H1 (cell line): Measurements from ENCODE around the gene ZBTB25. TPM values are rescaled to one million over a fixed set of nuclear protein-coding genes. Genes with fewer than 3 reads are reported as not detected.

Experiments
- CTCF ChIA-PET: fragments of 300-600 bp; sonication (Branson Sonifier 250); formaldehyde crosslinking; loops from one replicate; lab custom pipeline; 2021; ENCODE audit not compliant: partially characterized antibody; lab: Charles Lee
- POLR2A ChIA-PET: fragments of 300-600 bp; sonication (Branson Sonifier 250); formaldehyde crosslinking; loops from one replicate; lab custom pipeline; 2021; ENCODE audit warnings: inconsistent platforms; ENCODE audit not compliant: partially characterized antibody; lab: Charles Lee
- DNase-seq, 2 experiments: peaks; one replicate each; pipeline versions ENCODE4 v3.0.0 to v3.0.0-alpha.2; 2010 to 2022; ENCODE audit warnings: low spot score in 2 of 2, low read depth in 1 of 2, mixed read lengths in 1 of 2
- FAIRE-seq: peaks from 2 replicates; lab custom pipeline; 2011; peaks lifted over from hg19 to GRCh38; lab: Jason Lieb, UNC
- H2AFZ ChIP-seq: 2 replicates; pipeline ENCODE4 v1.8.1; 2012; ENCODE audit warnings: low read length, inconsistent platforms
- H2AK5ac ChIP-seq: 2 replicates; pipeline ENCODE4 v1.6.1; 2013; ENCODE audit warnings: low read depth, low read length
- H2BK120ac ChIP-seq: replicated peaks from 2 replicates; pipeline ENCODE3; 2013; ENCODE audit warnings: low read depth, low read length, inconsistent platforms
- H2BK12ac ChIP-seq: 2 replicates; pipeline ENCODE4 v1.6.1; 2013; ENCODE audit warnings: low read depth, low read length
- H2BK15ac ChIP-seq: 2 replicates; pipeline ENCODE4 v1.6.1; 2013; ENCODE audit warnings: low read length
- H2BK20ac ChIP-seq: 2 replicates; pipeline ENCODE4 v1.6.1; 2013; ENCODE audit warnings: low read length
- H2BK5ac ChIP-seq: 2 replicates; pipeline ENCODE4 v1.6.1; 2013; ENCODE audit warnings: low read depth, low read length
- H3K14ac ChIP-seq: 2 replicates; pipeline ENCODE4 v1.6.1; 2013; ENCODE audit warnings: inconsistent platforms; ENCODE audit not compliant: insufficient read length
- H3K18ac ChIP-seq: 2 replicates; pipeline ENCODE4 v1.6.1; 2013; ENCODE audit warnings: low read length; ENCODE audit errors: extremely low read depth
- H3K23ac ChIP-seq: 2 replicates; pipeline ENCODE4 v1.6.1; 2013; ENCODE audit warnings: inconsistent platforms; ENCODE audit not compliant: insufficient read length
- H3K23me2 ChIP-seq: 2 replicates; pipeline ENCODE4 v1.6.1; 2013; ENCODE audit warnings: low read depth, low read length
- H3K27ac ChIP-seq: 2 replicates; pipeline ENCODE4 v1.6.1; 2011; ENCODE audit warnings: low read depth, low read length, inconsistent platforms
- H3K27me3 ChIP-seq, 4 experiments: replicated peaks in 1 of 4; 1 replicate in 1 of 4; 2 replicates in 3 of 4; pipeline versions ENCODE4 v1.6.1 to v1.8.1; 2011 to 2013; ENCODE audit warnings: low read length in 3 of 4, mild to moderate bottlenecking in 3 of 4, inconsistent platforms in 2 of 4, mixed read lengths in 2 of 4, moderate library complexity in 1 of 4; ENCODE audit not compliant: control insufficient read depth in 3 of 4, insufficient read depth in 3 of 4; ENCODE audit errors: extremely low read depth in 1 of 4
- H3K36me3 ChIP-seq, 4 experiments: 2 replicates each; pipeline versions ENCODE4 v1.6.1 to v1.8.1; 2011 to 2013; ENCODE audit warnings: mild to moderate bottlenecking in 4 of 4, low read length in 3 of 4, moderate library complexity in 2 of 4, control low read depth in 1 of 4, inconsistent platforms in 1 of 4; ENCODE audit not compliant: insufficient read depth in 4 of 4, control insufficient read depth in 2 of 4
- H3K4ac ChIP-seq: replicated peaks from 2 replicates; pipeline ENCODE3; 2013; ENCODE audit warnings: low read length, low read depth, mixed read lengths, inconsistent platforms; ENCODE audit not compliant: insufficient read length
- H3K4me1 ChIP-seq, 4 experiments: replicated peaks in 1 of 4; 1 replicate in 1 of 4; 2 replicates in 3 of 4; pipeline versions ENCODE4 v1.6.1 to v1.8.1; 2011 to 2013; ENCODE audit warnings: low read length in 3 of 4, inconsistent platforms in 2 of 4, mixed read lengths in 1 of 4; ENCODE audit not compliant: insufficient read depth in 4 of 4, control insufficient read depth in 3 of 4
- H3K4me2 ChIP-seq, 2 experiments: 2 replicates each; pipeline versions ENCODE4 v1.6.1 to v1.8.1; 2011 to 2013; ENCODE audit warnings: low read depth in 2 of 2, low read length in 2 of 2, control low read depth in 1 of 2, inconsistent platforms in 1 of 2, mild to moderate bottlenecking in 1 of 2; ENCODE audit not compliant: insufficient read depth in 1 of 2
- H3K4me3 ChIP-seq, 4 experiments: fragments of 200-600, 300-600 bp in 1 of 4; sonication (generic), shearing (Covaris generic), sonication (Bioruptor Twin) in 1 of 4; 2 replicates each; pipeline versions ENCODE4 v1.5.1 to v1.8.1; 2011 to 2016; ENCODE audit warnings: low read length in 4 of 4, low read depth in 3 of 4, control low read depth in 2 of 4, inconsistent platforms in 2 of 4, mild to moderate bottlenecking in 2 of 4, mixed read lengths in 1 of 4, moderate library complexity in 1 of 4; ENCODE audit not compliant: insufficient read depth in 2 of 4; ENCODE audit errors: extremely low read depth in 1 of 4
- H3K56ac ChIP-seq: replicated peaks from 2 replicates; pipeline ENCODE3; 2013; ENCODE audit warnings: low read depth, mild to moderate bottlenecking, mixed read lengths, low read length, inconsistent platforms; ENCODE audit not compliant: insufficient read length
- H3K79me1 ChIP-seq: 2 replicates; pipeline ENCODE4 v1.6.1; 2013; ENCODE audit warnings: low read depth, low read length, control low read depth
- H3K79me2 ChIP-seq, 2 experiments: 2 replicates each; pipeline versions ENCODE4 v1.6.1 to v1.8.1; 2012 to 2013; ENCODE audit warnings: low read length in 2 of 2, mild to moderate bottlenecking in 2 of 2, inconsistent platforms in 1 of 2; ENCODE audit not compliant: insufficient read depth in 2 of 2, control insufficient read depth in 1 of 2
- H3K9ac ChIP-seq, 4 experiments: replicated peaks in 1 of 4; 1 replicate in 1 of 4; 2 replicates in 3 of 4; pipeline versions ENCODE4 v1.6.1 to v1.8.1; 2011 to 2013; ENCODE audit warnings: low read depth in 3 of 4, low read length in 3 of 4, control low read depth in 2 of 4, mild to moderate bottlenecking in 2 of 4, moderate library complexity in 2 of 4, inconsistent platforms in 1 of 4; ENCODE audit errors: extremely low read depth in 1 of 4
- H3K9me3 ChIP-seq, 2 experiments: 2 replicates each; pipeline versions ENCODE4 v1.6.1 to v1.8.1; 2012 to 2013; ENCODE audit warnings: mild to moderate bottlenecking in 2 of 2, moderate library complexity in 2 of 2, control low read depth in 1 of 2, inconsistent platforms in 1 of 2, low read depth in 1 of 2, low read length in 1 of 2, mixed read lengths in 1 of 2; ENCODE audit not compliant: insufficient read depth in 2 of 2
- H4K20me1 ChIP-seq, 2 experiments: replicated peaks in 1 of 2; 2 replicates each; pipeline versions ENCODE3 to v1.8.1; 2011 to 2013; ENCODE audit warnings: inconsistent platforms in 2 of 2, low read length in 2 of 2, mild to moderate bottlenecking in 1 of 2; ENCODE audit not compliant: insufficient read depth in 2 of 2, control insufficient read depth in 1 of 2
- H4K5ac ChIP-seq: 2 replicates; pipeline ENCODE4 v1.6.1; 2013; ENCODE audit warnings: low read length, low read depth, mixed read lengths, inconsistent platforms; ENCODE audit not compliant: insufficient read length
- H4K8ac ChIP-seq: 2 replicates; pipeline ENCODE4 v1.8.0; 2013; ENCODE audit warnings: mild to moderate bottlenecking, moderate library complexity, low read length, inconsistent platforms; ENCODE audit not compliant: insufficient read depth; ENCODE audit errors: extremely low read depth
- H4K91ac ChIP-seq: replicated peaks from 2 replicates; pipeline ENCODE3; 2013; ENCODE audit warnings: low read length, mixed read lengths, inconsistent platforms; ENCODE audit not compliant: insufficient read length
- CBX5 ChIP-seq: fragments of 300-800, 300-1000 bp; sonication (generic); IDR thresholded peaks from 2 replicates; pipeline ENCODE4 v1.7.1; 2016; ENCODE audit warnings: antibody characterized with exemption, low read length, low read depth
- CEBPB ChIP-seq: IDR thresholded peaks from 2 replicates; pipeline ENCODE4 v1.6.1; 2012; ENCODE audit warnings: low read depth, low read length
- EGR1 ChIP-seq: IDR thresholded peaks from 2 replicates; pipeline ENCODE4 v1.6.1; 2011; ENCODE audit warnings: low read depth, low read length, borderline replicate concordance
- HDAC2 ChIP-seq, 2 experiments: fragments of 300-600 bp in 1 of 2; sonication (generic) in 1 of 2; IDR thresholded peaks; 2 replicates each; pipeline ENCODE4 v1.6.1; 2011 to 2012; ENCODE audit warnings: low read depth in 2 of 2, low read length in 2 of 2, mild to moderate bottlenecking in 2 of 2, moderate library complexity in 2 of 2, borderline replicate concordance in 1 of 2, inconsistent platforms in 1 of 2
- JUN ChIP-seq: IDR thresholded peaks from 2 replicates; pipeline ENCODE4 v1.6.1; 2011; ENCODE audit warnings: low read depth, mild to moderate bottlenecking, improper control_type of control experiment, low read length
- KDM5A ChIP-seq: fragments of 200-600 bp; IDR thresholded peaks from 2 replicates; pipeline ENCODE4 v1.7.1; 2012; ENCODE audit warnings: mild to moderate bottlenecking, low read length, inconsistent platforms, mixed read lengths
- MAFK ChIP-seq: IDR thresholded peaks from 2 replicates; pipeline ENCODE4 v1.6.1; 2012; ENCODE audit warnings: low read depth, mild to moderate bottlenecking, improper control_type of control experiment, low read length
- NRF1 ChIP-seq: IDR thresholded peaks from 2 replicates; pipeline ENCODE4 v1.6.1; 2011; ENCODE audit warnings: mild to moderate bottlenecking, low read depth, low read length, improper control_type of control experiment
- POLR2AphosphoS5 ChIP-seq: IDR thresholded peaks from 2 replicates; pipeline ENCODE4 v1.6.1; 2011; ENCODE audit warnings: low read depth, low read length
- POU5F1 ChIP-seq: IDR thresholded peaks from 2 replicates; pipeline ENCODE4 v1.6.1; 2011; ENCODE audit warnings: low read depth, mild to moderate bottlenecking, low read length, moderate library complexity
- SIX5 ChIP-seq: IDR thresholded peaks from 2 replicates; pipeline ENCODE4 v1.6.1; 2011; ENCODE audit warnings: mild to moderate bottlenecking, low read depth, low read length
- YY1 ChIP-seq: IDR thresholded peaks from 2 replicates; pipeline ENCODE4 v1.6.1; 2011; ENCODE audit warnings: low read depth, mild to moderate bottlenecking, low read length
- WGBS, 2 experiments: shearing (Covaris generic) in 1 of 2; methylation state at CpG; one replicate each; pipeline versions ENCODE4 v1.1.6 to v1.1.7; 2013 to 2015; ENCODE audit warnings: low lambda C conversion rate in 2 of 2, mixed read lengths in 2 of 2, inconsistent platforms in 1 of 2, low coverage in 1 of 2, missing lambda C conversion rate in 1 of 2; ENCODE audit not compliant: insufficient replicate concordance in 2 of 2, insufficient coverage in 1 of 2, insufficient read length in 1 of 2; ENCODE audit errors: extremely low coverage in 1 of 2, missing lambda C conversion rate in 1 of 2; 5-methylcytosine and 5-hydroxymethylcytosine counted together
- polyA plus RNA-seq, 7 experiments: library from polyadenylated mRNA; depleted of rRNA in 3 of 7; stranded (reverse) in 5 of 7; unstranded in 2 of 7; fragments of >200 nt in 5 of 7; fragments of 200-250 nt in 2 of 7; gene quantifications; 1 replicate in 5 of 7; 2 replicates in 1 of 7; 4 replicates in 1 of 7; pipeline versions ENCODE4 v1.2.1 to v1.2.3, GENCODE V29; 2011 to 2013; ENCODE audit warnings: missing spikeins in 2 of 7, mixed read lengths in 2 of 7
- total RNA-seq: library from RNA; stranded (reverse); fragmentation: NEBNext Ultra II Directional; extraction: Animal tissue kit (Norgen Biotek cat#: 25700); gene quantifications from 2 replicates; pipeline ENCODE4 v1.2.1, GENCODE V29; 2021

ZBTB25 gene
- total and polyA plus RNA-seq, 2 of the 8 experiments (the other 6 are each of a cell fraction or from before 2014, with no cell fraction given): 5.4 to 11.4 TPM

GRCh38 chr14:64513271-64513670 lies 9.6 kb upstream of the ZBTB25 start:
- no peak overlapping the region for H4K91ac ChIP-seq
- H3K23me2 ChIP-seq: no peaks in the 10 kb centered on the region
- H3K4me2 ChIP-seq: no peak overlapping the region
- no peaks in the 10 kb centered on the region for H3K9me3 ChIP-seq
- H3K79me1 ChIP-seq: peaks cover 2% of the 10 kb centered on the region; the same call in 1 of the 2 replicates
- peaks cover 3 to 91% of the 10 kb centered on the region in 2 experiments for H3K79me2 ChIP-seq
- no peak overlapping the region for H4K5ac ChIP-seq
- WGBS, 2 experiments: 92% methylated on average over 2 of the region's 2 CpGs; no CpG with 5 or more reads in 1 of the 2 experiments
- H3K4me1 ChIP-seq: peaks cover 0 to 7% (median 3%) of the 10 kb centered on the region in 4 experiments; a peak in 3 of 7 replicates
- H2AFZ ChIP-seq: no peak overlapping the region
- TF ChIP-seq HDAC2 (IDR thresholded peaks at IDR 0.05; ENCODE audit: borderline replicate concordance in 1 of 2, low read depth in 2 of 2, low read length in 2 of 2): no peak
- no peak for TF ChIP-seq JUN
- TF ChIP-seq MAFK: no peak
- no peak for TF ChIP-seq NRF1
- TF ChIP-seq POLR2AphosphoS5: no peak
- TF ChIP-seq POU5F1: no peak
- TF ChIP-seq CBX5: no peak
- TF ChIP-seq CEBPB: no peak
- no peak for TF ChIP-seq EGR1
- TF ChIP-seq YY1: no peak
- TF ChIP-seq SIX5: no peak
- TF ChIP-seq KDM5A: no peak
- H3K23ac ChIP-seq: no peak overlapping the region
- H3K56ac ChIP-seq: no peak overlapping the region
- no peak for DNase-seq
- no peak overlapping the region for H2BK120ac ChIP-seq
- no peak overlapping the region for H2BK20ac ChIP-seq
- ChIA-PET POLR2A (no interaction called here), CTCF (interaction anchor here (1.0 kb wide), 1 partner anchor 34 kb away, joined by 4 read pairs; no protein-coding TSS in a partner anchor)
- H4K20me1 ChIP-seq: peaks cover under 1 to 2% of the 10 kb centered on the region in 2 experiments
- H3K18ac ChIP-seq: no peak overlapping the region
- H3K14ac ChIP-seq: no peak overlapping the region
- no peak for FAIRE-seq
- H3K36me3 ChIP-seq: no peaks in the 10 kb centered on the region
- H3K27me3 ChIP-seq: no peaks in the 10 kb centered on the region
- H3K4me3 ChIP-seq: no peak overlapping the region
- H3K27ac ChIP-seq: no peak overlapping the region
- H2AK5ac ChIP-seq: no peak overlapping the region
- H2BK15ac ChIP-seq: no peak overlapping the region
- H3K9ac ChIP-seq: no peak overlapping the region
- H4K8ac ChIP-seq: no peak overlapping the region
- H3K4ac ChIP-seq: no peak overlapping the region
- no peak overlapping the region for H2BK5ac ChIP-seq
- no peak overlapping the region for H2BK12ac ChIP-seq
